Measurements from ENCODE around the gene RBX1.
"Not testable (repeated sequence)": the region's sequence is repeated elsewhere in the genome, so short reads cannot be mapped to it uniquely, and the experiment has no call there.

Gene RBX1

GRCh38 chr22:40972587-40972986, 21.4 kb downstream of the RBX1 start:
- DNase-seq (ENCODE audit: low read depth in 3 of 3): no peak

- DNase-seq (ENCODE audit: low read depth in 3 of 3): no peak
Observed at GRCh38 chr22:40973144-40973543, 22.0 kb downstream of the RBX1 start.

- no peak for DNase-seq (ENCODE audit: low read depth in 3 of 3)
Observed at GRCh38 chr22:40975366-40975765, 24.2 kb downstream of the RBX1 start.

GRCh38 chr22:40976866-40977700, 25.9 kb downstream of the RBX1 start:
- no peak for DNase-seq (ENCODE audit: low read depth in 3 of 3)

- DNase-seq (ENCODE audit: low read depth in 3 of 3): no peak
Observed at GRCh38 chr22:40979198-40979597, 28.0 kb downstream of the RBX1 start.

GRCh38 chr22:40979871-40980270, 28.7 kb downstream of the RBX1 start:
- no peak for DNase-seq (ENCODE audit: low read depth in 3 of 3)

- DNase-seq (ENCODE audit: low read depth in 3 of 3): no peak
Observed at GRCh38 chr22:40982482-40983385, 31.6 kb downstream of the RBX1 start.

- no peak for DNase-seq (ENCODE audit: low read depth in 3 of 3)
Observed at GRCh38 chr22:40991298-40991697, 40.1 kb downstream of the RBX1 start.

GRCh38 chr22:40995821-40996220, 44.6 kb downstream of the RBX1 start:
- DNase-seq (ENCODE audit: low read depth in 3 of 3): no peak

GRCh38 chr22:40997520-40997919, 46.3 kb downstream of the RBX1 start:
- DNase-seq (ENCODE audit: low read depth in 3 of 3): no peak

- DNase-seq (ENCODE audit: low read depth in 3 of 3): no peak
Observed at GRCh38 chr22:41000040-41000565, 48.9 kb downstream of the RBX1 start.

- no peak for DNase-seq (ENCODE audit: low read depth in 3 of 3)
Observed at GRCh38 chr22:41000941-41001721, 50.0 kb downstream of the RBX1 start.

GRCh38 chr22:41001722-41002122, 50.5 kb downstream of the RBX1 start:
- no peak for DNase-seq (ENCODE audit: low read depth in 3 of 3)

- not testable (repeated sequence) for DNase-seq (ENCODE audit: low read depth in 3 of 3)
Observed at GRCh38 chr22:41002386-41002785, 51.2 kb downstream of the RBX1 start.

GRCh38 chr22:41003066-41003465, 51.9 kb downstream of the RBX1 start:
- no peak for DNase-seq (ENCODE audit: low read depth in 3 of 3)

- no peak for DNase-seq (ENCODE audit: low read depth in 3 of 3)
Observed at GRCh38 chr22:41003976-41004375, 52.8 kb downstream of the RBX1 start.

GRCh38 chr22:41009222-41009948, 58.2 kb downstream of the RBX1 start:
- DNase-seq (ENCODE audit: low read depth in 3 of 3): no peak

GRCh38 chr22:41015003-41015402, 63.8 kb downstream of the RBX1 start:
- DNase-seq (ENCODE audit: low read depth in 3 of 3): no peak

GRCh38 chr22:41021061-41021612, 70.0 kb downstream of the RBX1 start:
- no peak for DNase-seq (ENCODE audit: low read depth in 3 of 3)

- peak; percentile 21 to 44 (median 32) for DNase-seq (ENCODE audit: low read depth in 3 of 3)
Observed at GRCh38 chr22:41021613-41022454, 70.7 kb downstream of the RBX1 start.

Data from stimulated activated CD4-positive, alpha-beta T cell treated with anti-CD3 and anti-CD28 coated beads, TNF-alpha, amount 100 ng/mL, for 48 hours (primary cell).